Myocyte (in vitro differentiated cells): ENCODE data around the gene CMIP. TPM values are rescaled to one million over a fixed set of nuclear protein-coding genes. Genes with fewer than 3 reads are reported as not detected.

Experiments
- DNase-seq: peaks from one replicate; pipeline ENCODE4 v3.0.0-alpha.2; 2012; ENCODE audit warnings: low read depth
- total RNA-seq: library from RNA; depleted of rRNA; stranded (reverse); fragments of >200 nt; gene quantifications from 2 replicates; pipeline ENCODE4 v1.2.3, GENCODE V29; 2014

Gene CMIP
- total RNA-seq, 1 donor from 2014 or later: 13.5 TPM

DNA sequence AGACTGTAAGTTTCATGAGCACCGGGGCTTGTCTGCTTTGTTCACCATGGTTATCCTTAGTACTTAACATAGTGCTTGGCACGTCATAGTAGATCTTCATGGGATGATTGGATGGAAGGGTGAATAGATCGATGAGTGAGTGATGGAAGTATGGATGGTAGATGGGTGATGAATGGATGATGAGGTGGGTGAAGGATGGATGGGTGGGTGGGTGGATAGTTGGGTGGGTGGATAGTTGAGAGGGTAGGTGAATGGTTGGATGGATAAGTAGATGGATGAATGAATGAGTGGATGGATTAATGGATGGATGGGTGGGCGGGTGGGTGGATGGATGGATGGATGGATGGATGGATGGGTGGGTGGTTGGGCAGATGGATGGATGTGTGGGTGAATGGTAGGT is 201.3 kb downstream of the CMIP start:
- no peak for DNase-seq

DNA sequence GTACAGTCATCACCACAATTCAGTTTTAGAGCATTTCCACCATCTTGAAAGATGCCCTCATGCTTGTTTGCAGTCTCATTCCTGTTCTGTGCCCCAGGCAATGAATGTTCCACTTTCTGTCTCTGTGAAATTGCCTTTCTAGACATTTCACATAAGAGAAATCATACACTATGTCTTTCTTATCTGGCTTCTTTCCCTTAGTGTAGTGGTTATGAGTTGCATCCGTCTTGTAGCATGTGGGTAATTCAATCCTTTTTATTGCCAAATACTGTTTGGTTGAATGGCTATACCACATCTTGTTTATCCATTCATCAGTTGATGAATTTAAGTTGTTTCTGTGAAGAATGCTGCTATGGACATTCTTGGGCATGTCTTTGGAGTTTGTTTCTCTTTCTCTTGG is 202.0 kb downstream of the CMIP start:
- DNase-seq: no peak

DNA sequence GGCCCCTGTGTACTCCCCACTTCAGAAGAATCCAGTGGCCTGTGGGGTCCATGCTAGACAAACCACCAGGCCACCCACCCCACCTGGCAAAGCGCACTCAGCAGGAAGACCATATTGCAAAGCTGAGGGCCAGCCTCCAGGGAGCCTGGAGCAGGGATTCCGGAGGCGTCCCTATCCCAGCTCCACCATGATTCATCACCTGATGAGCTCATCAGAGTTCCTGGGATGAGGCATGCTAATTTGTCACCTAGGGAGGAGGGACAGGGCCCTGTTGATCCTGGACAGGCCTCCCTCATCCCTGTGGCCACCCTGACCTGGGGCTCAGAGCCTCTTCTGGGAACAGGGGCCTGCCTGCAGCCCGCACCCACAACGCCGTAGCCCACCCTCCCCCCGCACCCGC is 202.9 kb downstream of the CMIP start:
- DNase-seq: peak; percentile 12

DNA sequence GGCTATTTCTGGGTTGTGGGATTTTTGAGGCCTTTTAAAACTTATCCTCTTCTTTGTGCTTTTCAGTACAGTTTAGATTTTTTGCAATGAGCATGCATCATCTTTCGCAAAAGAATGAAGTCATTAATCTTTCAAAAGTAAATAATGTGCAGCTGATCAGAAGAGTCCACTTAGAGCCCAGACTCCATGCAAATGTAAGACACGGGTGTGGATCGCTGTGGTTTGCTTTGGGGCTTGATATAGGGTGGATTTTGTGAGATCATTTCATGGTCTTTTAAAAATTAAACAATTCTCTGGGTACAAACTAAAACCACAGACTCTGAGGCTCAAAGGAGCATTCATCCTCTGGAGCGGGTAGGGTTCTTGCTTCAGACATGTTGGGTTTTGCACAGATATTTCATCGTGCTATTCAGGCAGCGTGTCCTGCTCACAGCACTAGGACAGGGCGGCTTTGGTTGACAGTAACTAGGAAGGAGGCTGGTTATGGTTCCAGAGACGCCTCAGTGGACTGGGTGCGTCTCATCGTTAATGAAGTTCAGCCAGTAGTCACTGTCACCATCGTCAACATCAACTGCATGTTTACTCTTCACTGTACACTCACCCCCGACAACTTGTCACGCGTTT is 205.1 kb downstream of the CMIP start:
- no peak for DNase-seq

DNA sequence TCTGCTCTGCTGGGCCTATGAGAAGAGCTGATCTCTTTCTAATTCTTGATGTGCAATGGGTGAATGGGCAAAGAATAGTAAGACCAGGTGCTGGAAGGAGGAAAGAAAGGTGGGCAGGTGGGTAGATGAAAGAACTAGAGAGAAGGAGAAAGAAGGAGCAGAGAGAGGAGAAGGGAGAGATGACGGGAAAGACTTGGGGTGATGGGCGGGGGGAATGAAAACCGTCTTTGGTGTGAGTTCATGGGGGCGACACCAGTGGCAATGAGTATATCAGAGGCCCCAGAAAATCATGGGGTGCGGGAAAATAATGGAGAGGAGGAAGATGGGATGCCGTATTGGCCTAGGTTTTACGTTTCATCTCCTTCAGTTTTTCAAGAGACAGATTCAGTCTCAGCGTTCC is 205.7 kb downstream of the CMIP start:
- DNase-seq: no peak

DNA sequence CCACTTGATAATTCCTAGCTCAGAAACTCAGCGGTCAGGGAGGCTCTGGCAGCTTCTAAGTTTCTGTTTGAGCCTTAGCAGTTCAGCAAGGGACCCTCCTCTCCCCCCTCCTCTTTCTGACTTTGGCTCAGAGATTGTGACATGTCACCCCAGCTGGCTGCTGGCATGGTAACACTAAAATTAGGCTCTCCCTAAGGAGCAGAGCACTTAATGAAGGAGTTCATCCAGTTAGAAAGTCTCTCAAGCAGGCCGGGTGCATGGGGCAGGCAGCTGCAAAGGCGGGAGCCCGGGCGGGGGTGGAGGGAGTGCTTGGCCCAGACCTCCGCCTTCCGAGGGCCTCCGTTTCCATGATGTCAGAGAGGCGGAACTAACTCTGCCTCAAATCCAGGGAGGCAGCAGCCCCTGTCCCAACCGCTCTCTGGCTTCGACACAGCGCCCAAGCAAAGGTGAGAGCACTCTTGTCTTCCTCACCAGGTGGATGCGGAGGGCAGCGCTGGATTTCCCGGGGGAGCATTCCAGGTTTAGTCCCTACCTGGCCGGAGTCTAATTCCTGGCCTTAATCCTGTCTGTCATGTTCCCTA is 206.5 kb downstream of the CMIP start:
- DNase-seq: peak; percentile 15

DNA sequence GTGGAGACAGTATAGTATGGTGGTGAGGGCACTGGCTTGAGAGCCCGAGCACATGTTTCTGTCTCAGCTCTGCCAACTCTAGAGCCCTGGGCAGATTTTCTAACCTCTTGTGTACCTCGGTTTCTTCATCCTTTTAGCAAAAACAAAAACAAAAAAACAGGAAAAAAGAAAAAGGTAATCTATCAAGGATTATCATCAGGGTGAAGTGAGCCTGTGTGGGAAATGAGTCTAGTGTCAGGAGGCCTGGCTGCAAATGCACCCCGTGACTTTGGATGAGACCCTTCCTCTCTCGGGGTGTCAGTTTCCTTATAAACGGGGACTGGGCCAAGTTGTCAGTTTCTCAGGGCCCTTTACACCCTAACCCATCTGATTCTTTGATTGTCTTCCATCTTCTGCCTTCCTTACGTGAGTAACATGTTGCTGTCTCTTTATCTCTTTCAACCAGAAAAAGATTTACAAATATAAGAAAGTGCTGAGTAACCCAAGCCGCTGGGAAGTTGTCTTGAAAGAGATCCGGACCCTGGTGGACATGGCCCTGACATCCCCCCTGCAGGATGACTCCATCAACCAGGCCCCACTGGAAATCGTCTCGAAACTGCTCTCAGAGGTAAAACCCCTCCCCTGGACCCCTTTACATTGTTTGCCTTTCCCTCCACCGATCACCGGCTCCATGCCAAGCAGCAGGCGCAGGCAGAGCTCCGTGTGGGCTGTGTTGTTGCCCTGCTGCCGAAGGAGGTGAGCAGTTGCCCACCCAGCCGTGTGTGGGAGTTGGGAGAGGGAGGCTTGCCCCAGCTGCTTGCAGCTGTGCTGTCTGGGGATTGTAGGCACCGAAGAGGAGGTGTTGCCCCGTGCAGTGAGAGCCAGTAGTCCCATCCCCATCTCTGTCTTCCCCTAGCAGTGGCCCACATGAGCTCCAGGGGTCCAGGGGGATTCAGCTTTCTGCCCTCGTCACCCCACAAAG is 207.4 kb downstream of the CMIP start:
- DNase-seq: no peak

DNA sequence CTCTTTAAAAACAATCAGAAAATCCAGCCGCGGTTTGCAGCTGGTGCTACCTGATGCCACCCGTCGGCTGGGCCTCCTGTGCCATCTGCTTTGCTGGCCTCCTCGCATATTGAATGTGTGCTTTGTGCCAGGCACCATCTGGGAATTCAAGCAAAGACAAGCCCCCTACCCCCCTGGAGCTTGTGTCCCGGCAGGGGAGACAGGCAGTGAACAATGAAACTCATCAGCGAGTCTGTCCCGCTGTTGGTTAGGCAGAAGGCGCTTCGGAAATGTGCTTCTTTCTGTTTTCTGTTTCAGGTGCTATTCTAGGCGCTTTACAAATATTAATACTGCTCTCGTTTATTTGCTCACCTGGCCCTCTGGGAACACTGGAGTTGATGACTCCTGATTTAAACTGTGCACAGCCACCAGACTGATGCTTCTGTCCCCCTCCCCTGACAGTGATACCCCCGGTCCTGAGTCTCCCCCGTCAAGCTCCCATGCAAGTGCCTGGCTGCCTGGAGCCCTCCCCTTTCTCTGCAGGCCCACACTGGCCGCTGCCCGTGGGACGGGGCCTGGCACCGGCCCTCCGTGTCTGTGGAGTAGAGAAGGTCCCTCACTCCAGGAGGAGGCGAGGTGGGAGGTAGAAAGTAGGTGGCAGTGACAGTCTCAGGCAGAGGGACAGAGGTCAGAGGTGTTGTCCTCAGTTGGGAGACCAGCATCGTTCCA is 208.3 kb downstream of the CMIP start:
- no peak for DNase-seq

DNA sequence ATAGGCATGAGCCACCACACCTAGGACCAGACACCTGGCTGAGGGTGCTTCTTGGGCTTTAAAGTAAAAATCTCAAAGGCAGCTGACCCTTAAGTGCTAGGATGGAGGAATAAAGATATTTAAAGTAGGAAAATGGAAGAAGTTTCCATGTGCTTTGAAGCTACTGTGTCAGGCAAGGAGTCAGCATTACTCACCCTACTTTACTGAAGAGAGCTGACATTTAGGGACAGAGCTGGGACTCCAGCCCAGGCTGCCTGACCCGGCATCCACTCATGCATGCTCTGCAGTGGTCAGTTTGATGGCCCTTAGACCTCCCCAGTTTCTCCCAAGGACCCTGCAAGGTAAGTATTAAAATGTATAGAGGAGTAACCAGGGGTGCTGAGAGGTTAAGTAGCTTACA is 209.7 kb downstream of the CMIP start:
- DNase-seq: no peak

DNA sequence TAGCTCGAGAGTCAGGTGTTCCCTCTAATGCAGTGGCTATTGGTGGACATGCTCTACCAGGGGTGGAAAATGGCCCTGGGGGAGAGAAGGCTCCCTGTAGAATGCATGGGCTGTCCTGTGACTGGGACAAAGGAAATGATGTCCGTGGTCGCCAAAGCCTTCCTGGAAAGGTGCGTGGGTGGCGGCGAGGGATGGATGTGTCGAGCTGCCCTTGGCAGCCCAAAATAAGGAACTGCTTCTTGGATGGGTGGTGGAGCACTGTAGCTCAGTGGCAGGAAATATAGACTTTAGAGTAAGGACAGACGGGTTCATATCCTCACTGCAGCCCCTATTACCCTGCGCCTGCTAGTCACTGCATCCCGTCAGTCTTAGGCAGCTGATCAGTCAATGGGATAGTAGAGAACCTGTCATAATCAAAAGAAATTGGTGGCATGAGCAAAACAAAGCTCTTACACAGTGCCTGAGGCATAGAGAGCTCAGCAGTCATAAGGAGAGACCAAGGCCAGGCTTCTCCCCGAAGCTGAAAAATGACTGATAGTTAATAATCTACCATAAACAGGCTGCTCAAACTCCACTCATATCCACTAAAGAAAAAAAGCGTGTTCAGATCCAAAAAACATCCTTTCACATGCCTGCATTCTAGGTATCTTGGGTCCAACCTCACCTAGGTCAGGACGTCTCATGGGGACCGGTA is 211.0 kb downstream of the CMIP start:
- DNase-seq: no peak

DNA sequence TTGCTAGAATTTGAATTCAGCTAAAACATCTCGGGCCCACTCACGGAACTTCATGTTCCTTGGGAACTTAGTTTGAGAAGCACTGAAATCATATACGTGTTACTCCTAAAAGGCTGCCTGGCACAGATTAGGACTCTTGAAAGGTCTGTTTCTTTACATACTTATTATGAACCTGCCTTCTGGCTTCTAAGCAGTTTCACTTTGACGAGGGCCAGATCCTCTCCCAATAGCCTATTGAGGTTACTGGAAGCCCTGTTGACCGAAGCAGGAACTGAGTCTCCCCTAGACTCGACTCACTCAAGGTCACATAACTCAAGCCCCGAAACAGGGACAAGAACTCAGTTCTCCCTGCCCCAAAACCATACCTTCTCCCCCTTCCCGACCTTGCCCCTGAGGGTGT is 212.6 kb downstream of the CMIP start:
- DNase-seq: no peak

DNA sequence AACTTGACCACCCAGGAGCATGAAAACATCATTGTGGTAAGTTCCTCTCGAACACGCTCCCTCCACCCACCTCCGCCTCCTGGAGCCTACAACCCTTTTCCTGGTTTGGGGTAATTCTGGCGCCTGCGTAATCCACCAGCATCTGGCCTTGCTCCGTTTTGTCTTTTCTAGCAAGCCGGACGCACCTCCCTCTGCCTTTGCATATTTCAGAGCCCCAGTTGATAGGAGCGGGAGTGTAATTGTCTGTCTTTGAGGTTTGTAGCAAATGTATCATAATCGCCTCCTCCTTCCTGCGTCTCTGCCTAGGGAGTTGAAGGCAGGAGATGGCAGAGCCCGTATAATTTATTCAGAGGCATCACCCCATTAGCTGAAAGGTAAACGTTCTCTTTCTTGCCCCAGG is 213.2 kb downstream of the CMIP start:
- DNase-seq: no peak

DNA sequence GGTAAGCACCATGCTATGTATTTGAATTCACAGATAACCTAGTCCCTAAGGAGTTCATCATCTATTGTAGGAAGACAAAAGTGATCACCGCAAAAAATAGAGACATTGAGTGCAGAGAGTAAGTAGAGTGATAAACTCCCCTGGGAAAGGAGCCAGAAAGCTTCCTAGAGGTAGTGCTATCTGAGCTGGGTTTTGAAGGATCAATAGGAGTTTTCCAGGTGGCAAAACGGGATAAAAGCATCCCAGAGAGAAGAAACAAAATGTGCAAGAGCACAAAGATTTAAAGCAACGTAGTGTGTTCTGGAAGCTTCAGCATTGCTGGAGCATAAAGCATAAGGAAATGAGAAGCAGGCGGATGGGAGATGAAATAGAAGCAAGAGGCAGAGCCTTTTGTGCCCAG is 213.8 kb downstream of the CMIP start:
- DNase-seq: no peak

DNA sequence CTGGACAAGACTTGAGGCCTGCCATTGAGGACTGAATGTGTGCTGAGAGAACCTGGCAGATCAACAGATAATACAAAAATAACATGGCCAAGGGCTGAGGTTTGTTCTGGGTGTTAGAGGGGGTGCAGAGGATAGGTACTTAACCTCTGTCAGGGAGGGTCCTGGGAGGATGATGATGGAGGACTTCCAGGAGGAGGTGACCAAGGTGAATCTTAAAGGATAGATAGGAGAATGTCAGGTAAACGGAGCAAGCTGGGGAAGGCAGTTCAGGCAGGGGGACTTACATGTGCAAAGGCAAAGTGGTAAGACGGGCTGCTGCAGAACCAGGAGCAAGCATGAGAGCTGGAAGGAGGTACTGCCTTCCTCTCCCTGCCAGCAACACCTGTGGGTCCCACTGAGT is 214.6 kb downstream of the CMIP start:
- no peak for DNase-seq

DNA sequence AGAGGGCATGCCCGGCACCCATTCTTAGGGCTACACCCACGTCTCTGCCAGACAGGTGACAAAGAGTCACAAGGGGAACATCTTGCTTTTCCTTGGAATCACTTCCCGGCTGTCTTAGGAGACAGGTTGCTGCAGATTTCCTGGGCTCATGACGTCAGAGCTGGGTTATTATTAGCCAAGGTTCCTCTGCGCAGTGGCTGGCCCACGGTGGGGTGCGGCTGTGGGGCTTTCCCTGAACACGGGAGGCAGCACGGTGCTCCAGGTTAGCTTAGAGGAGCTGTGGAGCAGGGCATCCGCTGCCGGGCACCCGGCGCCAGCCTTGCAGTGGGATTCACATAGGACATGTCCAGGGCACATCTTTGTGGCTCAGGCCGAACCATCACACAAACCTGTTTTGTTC is 216.5 kb downstream of the CMIP start:
- no peak for DNase-seq

DNA sequence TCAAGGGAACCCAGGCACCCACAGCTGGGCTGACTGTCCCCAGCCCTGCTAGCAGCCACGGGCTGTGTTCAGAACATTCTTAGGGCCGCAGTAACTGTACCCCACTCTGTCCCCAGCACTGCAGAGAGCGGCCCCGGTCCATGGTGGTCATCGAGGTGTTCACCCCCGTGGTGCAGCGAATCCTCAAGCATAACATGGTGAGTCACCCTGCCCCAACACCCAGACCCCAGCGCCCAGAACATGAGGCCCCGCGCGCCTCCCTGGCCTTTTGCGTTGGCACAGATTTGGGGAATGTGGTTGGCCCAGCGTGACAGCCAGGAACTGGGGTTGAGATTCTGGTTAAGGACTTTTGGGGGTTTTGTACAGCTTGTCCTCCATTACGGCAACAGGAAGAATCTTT is 219.5 kb downstream of the CMIP start:
- DNase-seq: no peak

DNA sequence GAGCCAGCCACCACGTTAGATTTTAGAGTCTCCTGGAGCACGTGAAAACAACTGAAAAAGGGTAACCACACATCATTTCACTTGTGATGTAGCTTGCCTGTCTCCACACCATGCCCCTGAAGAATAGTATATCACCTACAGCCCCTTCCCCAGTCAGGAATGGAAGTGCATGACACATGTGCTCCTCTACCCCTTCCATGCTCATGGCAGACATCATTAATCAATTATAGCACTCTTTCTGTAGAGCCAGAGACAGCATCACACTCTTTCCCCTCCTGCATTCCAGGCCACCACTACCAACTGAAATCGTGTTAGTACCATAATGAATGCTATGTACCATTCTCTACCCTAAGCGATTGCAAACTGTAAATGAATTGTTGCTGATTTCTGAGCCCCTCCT is 221.0 kb downstream of the CMIP start:
- DNase-seq: no peak

DNA sequence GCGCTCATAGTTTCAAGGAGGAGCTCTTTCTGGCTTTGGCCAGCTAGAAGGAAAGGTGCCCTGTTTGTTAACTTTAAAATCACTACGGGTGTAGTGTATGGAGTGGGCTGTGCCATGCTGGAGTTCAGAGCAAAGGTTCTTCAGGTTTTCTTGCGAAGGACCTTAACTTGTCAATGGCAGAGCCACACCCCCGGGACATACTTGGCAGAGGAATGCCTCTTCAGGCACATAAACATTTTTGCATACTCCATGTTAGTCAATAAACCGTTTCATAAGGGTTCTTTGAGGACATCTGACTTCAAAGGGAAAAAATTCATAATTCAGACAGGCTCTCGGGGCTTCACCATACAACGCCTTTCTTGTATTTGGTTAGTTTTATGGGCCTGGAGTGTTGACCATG is 221.5 kb downstream of the CMIP start:
- DNase-seq: no peak

DNA sequence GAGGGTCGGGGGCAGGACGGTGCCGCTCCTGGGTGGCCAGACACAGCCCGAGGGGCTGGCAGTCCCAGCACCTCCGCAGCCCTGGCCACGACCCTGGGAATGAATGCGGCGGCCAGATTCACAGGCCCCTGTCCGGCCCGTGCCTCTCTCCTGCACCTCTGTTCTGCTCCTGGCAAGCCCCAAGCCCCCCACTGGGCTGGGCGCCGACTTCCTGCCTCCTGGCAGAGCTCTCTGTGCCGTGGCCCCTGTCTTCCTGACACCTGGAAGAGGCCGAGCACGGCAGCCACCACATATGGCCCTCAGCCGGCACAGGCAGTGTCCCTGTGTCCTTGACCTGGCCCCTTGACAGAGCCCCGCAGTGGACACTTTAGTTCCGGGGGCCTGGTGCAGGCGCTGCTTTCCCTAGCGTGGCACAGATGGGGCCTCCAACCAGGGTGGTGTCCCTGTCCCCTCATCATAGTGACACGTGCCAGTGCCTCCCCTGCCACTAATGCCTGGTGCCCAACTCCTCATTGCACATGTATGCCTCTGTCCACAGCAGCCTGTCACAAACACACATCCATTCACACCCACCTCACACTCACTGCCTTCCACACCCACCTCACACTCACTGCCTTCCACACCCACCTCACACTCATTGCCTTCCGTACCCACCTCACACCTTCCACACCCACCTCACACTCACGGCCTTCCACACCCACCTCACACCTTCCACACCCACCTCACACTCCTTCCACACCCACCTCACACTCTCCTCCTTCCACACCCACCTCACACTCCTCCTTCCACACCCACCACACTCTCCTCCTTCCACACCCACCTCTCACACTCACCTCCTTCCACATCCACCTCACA is 223.9 kb downstream of the CMIP start:
- no peak for DNase-seq
